GM13976 (cell line): Measurements from ENCODE around the gene GRN.
"Not testable (repeated sequence)": the region's sequence is repeated elsewhere in the genome, so short reads cannot be mapped to it uniquely, and the experiment has no call there.

Experiments
- DNase-seq: peaks from one replicate; pipeline ENCODE4 v3.0.0; 2012; ENCODE audit warnings: low spot score
- CTCF ChIP-seq: IDR thresholded peaks from 2 replicates; pipeline ENCODE4 v1.5.1; 2012; ENCODE audit warnings: borderline replicate concordance, mild to moderate bottlenecking; ENCODE audit not compliant: insufficient read depth; ENCODE audit errors: extremely low read depth, missing control alignments, control extremely low read depth
- in situ Hi-C: fragments of 300-500 bp; cut with MboI; formaldehyde crosslinking; loops from one replicate; pipeline ENCODE4 v1.12.0; 2022; ENCODE audit warnings: low sequenced_read_pairs, mixed read lengths, inconsistent platforms; ENCODE audit not compliant: unreplicated experiment

GRN gene

GRCh38 chr17:44335564-44335963 lies 9.5 kb upstream of the GRN start:
- no peak for TF ChIP-seq CTCF
- in situ Hi-C loops: no loop called here
- no peak for DNase-seq

DNA sequence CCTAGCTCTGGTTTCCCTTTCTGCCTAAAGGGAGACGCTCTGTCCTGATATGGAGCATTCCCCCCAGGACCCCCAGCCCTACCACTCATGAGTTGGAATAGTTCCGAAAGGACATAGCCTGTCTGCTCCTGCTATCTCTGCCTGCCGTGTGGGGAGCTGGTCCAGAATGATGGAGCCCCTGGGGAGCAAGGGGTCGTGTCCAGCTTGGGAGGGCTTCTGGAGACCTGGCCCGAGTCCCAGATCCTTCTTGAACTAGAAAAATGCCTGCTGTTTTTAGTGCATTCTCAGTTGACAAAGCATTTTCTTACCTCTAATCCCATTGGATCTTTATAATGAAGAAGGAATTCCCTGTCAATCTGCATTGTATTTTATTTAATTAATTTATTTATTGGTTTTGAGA lies 9.1 kb upstream of the GRN start:
- no peak for TF ChIP-seq CTCF
- in situ Hi-C loops: no loop called here
- DNase-seq: no peak

DNA sequence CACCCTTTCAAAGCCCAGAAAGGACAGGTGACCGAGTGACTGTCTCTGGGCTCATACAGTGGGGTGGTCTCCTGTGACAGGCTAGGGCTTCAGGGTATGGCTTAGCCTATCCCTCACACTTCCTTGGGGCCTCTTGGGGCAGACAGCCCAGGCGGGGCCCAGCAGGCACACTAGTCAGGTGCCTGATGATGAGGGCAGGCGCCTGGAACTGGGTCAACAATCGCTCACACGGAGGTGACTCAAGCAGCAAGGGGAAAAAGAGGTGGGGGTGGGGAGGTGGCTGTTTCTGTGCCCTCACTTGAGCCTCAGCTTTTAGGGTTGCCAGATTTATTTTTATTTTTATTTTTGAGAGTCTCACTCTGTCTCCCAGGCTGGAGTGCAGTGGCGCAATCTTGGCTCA lies 6.4 kb upstream of the GRN start:
- in situ Hi-C loops: no loop called here
- TF ChIP-seq CTCF: no peak
- no peak for DNase-seq

DNA sequence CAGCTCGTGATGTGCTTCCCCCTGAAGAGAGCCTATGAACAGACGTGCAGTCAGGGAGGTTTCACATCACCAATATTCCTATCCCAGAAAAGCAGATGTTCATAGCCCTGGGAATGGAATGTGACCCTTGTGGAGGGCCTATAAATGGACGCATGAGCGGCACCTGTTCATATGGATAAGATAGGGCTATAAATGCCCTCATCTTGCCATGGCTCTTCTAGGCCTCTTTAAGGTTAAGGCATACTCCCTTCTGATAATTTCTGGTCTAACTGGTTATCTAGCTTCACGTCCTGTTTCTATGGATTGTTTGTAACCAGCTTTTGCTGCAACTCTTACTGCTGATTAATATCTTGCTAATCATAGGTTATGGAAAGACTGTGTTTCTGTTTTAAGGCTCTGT lies 4.5 kb upstream of the GRN start:
- in situ Hi-C loops, DNase-seq: not testable (repeated sequence)

DNA sequence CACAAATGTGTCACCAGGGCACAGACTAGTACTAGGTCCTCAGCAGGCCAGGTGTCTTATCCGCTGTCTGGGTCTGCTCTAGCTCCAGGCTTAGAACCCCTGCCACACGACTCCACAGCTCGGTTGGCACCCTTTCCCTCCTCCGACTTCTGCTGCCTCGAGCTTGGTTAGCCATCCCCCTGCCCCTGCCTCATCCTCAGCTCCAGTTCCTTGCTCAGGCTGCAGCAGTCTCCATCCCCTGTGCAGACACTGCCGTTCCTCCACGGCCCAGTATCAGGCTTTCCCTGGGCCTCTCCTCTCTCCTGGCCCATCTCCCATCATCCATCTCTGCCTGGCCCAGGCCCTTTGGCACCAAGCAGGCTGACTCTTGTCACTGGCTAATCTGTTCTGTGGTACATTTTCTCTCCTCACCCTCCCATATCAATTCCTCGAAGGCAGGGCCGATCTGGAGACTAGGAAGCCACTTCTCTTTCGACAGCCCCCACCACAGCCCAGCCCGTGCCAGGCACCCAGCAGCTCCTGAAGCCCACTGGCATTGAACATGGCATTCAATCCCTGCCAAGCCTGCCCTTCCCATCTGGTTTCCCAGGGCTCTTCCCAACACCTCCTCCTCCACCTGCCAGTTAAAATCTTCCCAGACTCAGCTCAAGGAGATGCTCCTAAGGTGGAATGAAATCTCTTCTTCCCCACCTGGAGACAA lies 1.4 kb upstream of the GRN start:
- TF ChIP-seq CTCF: no peak
- DNase-seq: no peak
- in situ Hi-C loops: no loop called here

GRCh38 chr17:44345454-44346026 lies 438 bp downstream of the GRN start:
- DNase-seq: no peak
- TF ChIP-seq CTCF: peak; percentile 60
- in situ Hi-C loops: no loop called here

DNA sequence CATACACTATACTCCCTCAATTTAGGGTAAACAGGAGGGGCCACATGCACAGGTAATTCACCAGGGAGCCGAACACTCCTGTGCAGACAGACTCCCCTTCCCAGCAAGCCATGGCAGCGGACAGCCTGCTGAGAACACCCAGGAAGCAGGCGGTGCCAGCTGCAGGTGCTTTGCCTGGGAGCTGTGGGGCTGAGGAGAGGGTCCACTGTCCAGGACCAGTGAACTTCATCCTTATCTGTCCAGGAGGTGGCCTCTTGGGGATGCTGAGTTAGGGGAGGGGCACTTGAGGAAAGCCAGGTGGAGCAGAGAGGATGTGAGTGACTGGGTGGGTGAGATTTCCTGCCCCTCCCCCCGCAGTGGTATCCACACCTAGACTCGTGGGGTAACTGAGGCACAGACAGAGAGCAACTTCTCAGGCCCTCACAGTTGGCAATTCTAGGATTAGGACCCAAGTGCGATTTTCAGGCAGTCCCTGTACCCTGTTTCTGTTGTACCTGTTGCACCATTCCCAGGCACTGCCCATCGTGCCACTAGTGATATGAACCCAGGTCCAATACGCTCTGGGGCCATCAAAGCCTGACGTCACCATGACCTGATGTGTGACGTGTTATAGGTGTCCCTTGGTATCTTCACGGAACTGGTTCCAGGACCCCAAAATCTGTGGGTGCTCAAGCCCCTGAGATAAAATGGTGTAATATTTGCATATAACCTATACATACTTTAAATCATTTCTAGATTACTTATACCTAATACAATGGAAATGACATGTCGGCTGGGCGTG lies 1.2 kb downstream of the GRN start:
- TF ChIP-seq CTCF: no peak
- in situ Hi-C loops: no loop called here
- DNase-seq: peak; percentile 21

DNA sequence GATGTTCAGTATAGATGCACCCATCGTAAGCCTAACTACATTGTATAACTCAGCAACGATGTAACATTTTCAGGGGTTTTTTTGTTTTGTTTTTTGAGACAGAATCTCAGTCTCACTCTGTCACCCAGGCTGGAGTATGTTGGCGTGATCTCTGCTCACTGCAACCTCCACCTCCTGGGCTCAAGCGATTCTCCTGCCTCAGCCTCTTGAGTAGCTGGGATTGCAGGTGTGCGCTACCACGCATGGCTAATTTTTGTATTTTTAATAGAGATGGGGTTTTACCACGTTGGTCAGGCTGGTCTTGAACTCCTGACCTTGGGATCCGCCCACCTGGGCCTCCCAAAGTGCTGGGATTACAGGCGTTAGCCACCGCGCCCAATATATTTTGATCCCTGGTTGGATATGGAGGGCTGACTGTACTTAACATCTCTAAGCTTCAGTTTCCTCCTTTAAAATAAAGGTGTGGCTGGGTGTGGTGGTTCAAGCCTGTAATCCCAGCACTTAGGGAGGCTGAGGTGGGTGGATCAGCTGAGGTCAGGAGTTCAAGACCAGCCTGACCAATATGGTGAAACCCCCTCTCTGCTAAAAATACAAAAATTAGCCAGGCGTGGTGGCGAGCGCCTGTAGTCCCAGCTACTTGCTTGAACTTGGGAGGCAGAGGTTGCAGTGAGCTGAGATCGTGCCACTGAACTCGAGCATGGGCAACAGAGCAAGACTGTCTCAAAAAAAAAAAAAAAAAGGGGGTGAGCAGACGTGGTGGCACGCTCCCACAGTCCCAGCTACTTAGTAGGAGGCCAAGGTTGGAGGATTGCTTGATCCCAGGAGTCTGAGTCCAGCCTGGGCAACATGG lies 2.3 kb downstream of the GRN start:
- in situ Hi-C loops, DNase-seq: not testable (repeated sequence)
